IMR-90 (cell line): Measurements from ENCODE around the gene CACNA1D.

ENCODE experiments used
- BHLHE40 ChIP-seq: fragments of 150-350 bp; IDR thresholded peaks from 2 replicates; pipeline ENCODE4 v1.6.1; 2016; ENCODE audit warnings: mild to moderate bottlenecking, low read depth, low read length
- CEBPB ChIP-seq: IDR thresholded peaks from 2 replicates; pipeline ENCODE4 v1.6.1; 2012; ENCODE audit warnings: low read depth, low read length, improper control_type of control experiment
- CTCF ChIP-seq: conservative IDR thresholded peaks from 2 replicates; pipeline ENCODE4 v1.5.1; 2012; ENCODE audit warnings: mild to moderate bottlenecking, low read depth, low read length, improper control_type of control experiment
- ELK1 ChIP-seq: fragments of 150-350 bp; IDR thresholded peaks from 2 replicates; pipeline ENCODE4 v1.6.1; 2016; ENCODE audit warnings: low read depth, mild to moderate bottlenecking, low read length, moderate library complexity, borderline replicate concordance
- FOS ChIP-seq: fragments of 150-350 bp; IDR thresholded peaks from 2 replicates; pipeline ENCODE4 v1.6.1; 2016; ENCODE audit warnings: low read depth, low read length
- MAFK ChIP-seq: IDR thresholded peaks from 2 replicates; pipeline ENCODE4 v1.6.1; 2012; ENCODE audit warnings: low read depth, low read length, improper control_type of control experiment
- MAZ ChIP-seq: IDR thresholded peaks from 2 replicates; pipeline ENCODE4 v1.6.1; 2012; ENCODE audit warnings: low read depth, mild to moderate bottlenecking, low read length, improper control_type of control experiment, moderate library complexity, borderline replicate concordance
- MXI1 ChIP-seq: IDR thresholded peaks from 2 replicates; pipeline ENCODE4 v1.6.1; 2012; ENCODE audit warnings: low read depth, mild to moderate bottlenecking, low read length, moderate library complexity, borderline replicate concordance
- POLR2A ChIP-seq: IDR thresholded peaks from 2 replicates; pipeline ENCODE4 v1.6.1; 2012; ENCODE audit warnings: mild to moderate bottlenecking, low read depth, low read length
- RAD21 ChIP-seq: IDR thresholded peaks from 2 replicates; pipeline ENCODE4 v1.6.1; 2012; ENCODE audit warnings: low read length, improper control_type of control experiment
- RCOR1 ChIP-seq: IDR thresholded peaks from 2 replicates; pipeline ENCODE4 v1.6.1; 2012; ENCODE audit warnings: mild to moderate bottlenecking, low read length, improper control_type of control experiment; ENCODE audit not compliant: insufficient replicate concordance
- SMC3 ChIP-seq: fragments of 150-350 bp; IDR thresholded peaks from 2 replicates; pipeline ENCODE4 v1.6.1; 2016; ENCODE audit warnings: low read depth, mild to moderate bottlenecking, antibody characterized with exemption, low read length, moderate library complexity
- USF2 ChIP-seq: fragments of 150-350 bp; IDR thresholded peaks from 2 replicates; pipeline ENCODE4 v1.6.1; 2017; ENCODE audit warnings: mild to moderate bottlenecking, antibody characterized with exemption, low read length, low read depth

- TF ChIP-seq CTCF (no peak), USF2 (no peak), ELK1 (no peak), BHLHE40 (no peak), POLR2A (no peak), MAFK (no peak), RAD21 (no peak), FOS (no peak), CEBPB (no peak), MAZ (no peak), RCOR1 (no peak), SMC3 (no peak), MXI1 (no peak)
These were observed 124.5 kb downstream of the CACNA1D start for GRCh38 chr3:53618936-53619335.
